ENCODE measurements around the gene STIL.
"Not testable (repeated sequence)": the region's sequence is repeated elsewhere in the genome, so short reads cannot be mapped to it uniquely, and the experiment has no call there.

STIL gene

DNA sequence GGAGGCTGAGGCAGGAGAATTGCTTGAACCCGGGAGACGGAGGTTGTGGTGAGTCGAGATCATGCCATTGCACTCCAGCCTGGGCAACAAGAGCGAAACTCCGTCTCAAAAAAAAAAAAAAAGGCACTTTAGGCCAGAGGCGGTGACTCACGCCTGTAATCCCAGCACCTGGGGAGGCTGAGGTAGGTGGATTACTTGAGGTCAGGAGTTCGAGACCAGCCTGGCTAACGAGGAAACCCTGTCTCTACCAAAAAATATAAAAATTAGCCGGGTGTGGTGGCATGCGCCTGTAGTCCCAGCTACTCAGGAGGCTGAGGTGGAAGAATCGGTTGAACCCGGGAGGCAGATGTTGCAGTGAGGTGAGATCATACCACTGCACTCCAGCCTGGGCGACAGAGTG is 6.0 kb upstream of the STIL start:
- DNase-seq (ENCODE audit: low read depth) = not testable (repeated sequence)

DNA sequence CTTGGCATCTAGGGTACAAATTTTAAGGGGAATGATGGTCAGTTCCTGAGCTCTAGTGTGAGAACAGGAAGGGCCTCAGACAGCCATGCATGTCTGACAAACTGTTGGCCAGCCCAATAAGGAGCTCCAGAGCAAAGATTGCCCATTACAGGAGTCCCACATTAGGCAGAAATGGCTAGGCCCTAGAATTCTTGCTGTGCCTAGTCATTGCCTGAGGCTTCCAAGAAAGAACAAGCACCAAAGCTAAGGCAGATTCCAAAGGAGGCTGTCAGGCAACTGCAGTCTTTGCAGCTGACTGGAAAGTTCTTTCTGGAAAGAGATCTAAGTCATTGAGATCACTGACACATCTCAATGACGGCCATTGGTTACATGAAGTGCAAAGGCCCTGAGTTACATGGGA is 3.9 kb upstream of the STIL start:
- DNase-seq (ENCODE audit: low read depth) = no peak

DNA sequence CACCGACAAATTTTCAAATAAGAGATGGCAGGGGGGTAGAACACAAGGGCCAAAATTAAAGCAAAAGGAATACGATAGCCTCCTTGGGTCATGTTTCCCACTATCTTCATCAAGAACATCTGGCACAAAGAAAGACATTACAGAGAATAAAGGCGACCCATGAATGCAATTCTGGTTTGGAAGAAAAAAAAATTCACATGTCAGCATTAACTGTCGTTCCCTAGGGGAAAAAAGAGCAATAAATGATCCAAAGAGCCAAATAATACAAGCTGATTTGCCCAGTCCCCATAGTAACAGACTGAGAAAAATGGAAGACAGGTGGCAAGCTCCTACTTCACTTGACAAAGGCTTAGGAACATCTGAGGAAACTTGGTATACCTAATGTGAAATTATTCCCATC is 4.5 kb downstream of the STIL start:
- no peak for DNase-seq (ENCODE audit: low read depth)

DNA sequence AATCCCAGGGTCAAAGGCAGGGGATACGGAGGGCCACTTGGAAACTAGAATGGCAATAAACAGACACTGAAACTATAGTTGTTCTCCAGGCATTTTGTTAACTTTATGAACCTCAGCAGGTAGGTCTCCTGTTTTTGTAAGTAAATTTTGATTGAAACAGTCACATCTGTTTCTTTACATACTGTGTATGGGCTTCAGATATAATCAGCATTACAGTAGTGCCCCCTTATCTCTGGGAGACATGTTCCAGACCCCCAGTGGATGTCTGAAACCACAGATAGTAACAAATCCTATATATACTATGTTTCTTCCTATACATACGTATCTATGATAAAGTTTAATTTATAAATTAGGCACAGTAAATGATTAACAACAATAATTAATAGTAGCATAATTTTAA is 11.5 kb downstream of the STIL start:
- no peak for DNase-seq (ENCODE audit: low read depth)

DNA sequence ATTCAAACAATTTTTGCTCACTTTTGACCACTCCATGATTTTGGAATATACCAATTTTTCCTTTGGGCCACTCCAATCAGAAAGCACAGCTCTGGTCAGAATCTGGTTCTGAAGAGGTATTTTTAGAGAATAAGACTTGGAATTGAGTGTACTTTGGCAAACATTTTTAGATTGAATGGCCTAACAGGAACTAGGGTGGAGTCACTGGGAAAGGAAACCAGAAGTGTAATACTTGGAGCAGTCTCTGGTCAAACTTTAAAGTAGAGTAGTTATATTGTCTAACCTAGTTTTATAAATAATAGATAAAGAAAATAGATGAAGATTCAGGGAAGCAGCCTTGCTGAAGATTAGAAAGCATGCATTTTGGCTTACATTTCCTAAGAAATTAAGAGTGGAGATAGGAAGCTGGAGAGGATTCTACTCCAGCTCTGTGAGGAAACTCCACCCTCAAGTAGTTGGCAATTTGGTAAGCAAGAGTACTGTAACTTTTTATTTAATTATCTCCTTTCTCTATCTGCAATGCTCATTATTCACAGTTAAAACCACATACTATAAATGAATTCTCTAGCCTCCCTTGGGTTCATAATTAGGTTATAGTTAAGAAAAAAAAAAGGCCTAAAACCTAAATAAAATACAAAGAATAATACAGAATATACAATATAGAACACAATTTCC is 15.8 kb downstream of the STIL start:
- no peak for DNase-seq (ENCODE audit: low read depth)

DNA sequence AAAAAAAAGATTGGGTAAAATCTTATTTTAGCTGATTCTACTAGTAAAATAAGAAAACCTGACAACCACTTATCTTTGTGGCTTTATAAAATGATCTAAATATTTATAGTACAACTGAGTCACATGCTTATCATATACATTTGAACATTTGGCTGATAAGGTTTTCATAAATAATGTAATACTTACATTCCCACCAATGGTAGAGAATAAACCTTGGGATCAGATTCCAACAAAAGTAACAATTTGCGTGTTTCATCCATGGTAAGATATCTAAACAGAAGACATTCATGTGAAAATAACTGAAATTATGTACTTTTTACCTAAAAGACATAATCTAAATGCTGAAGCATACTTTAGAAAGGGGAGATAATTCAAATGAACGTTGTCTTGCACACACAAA is 18.4 kb downstream of the STIL start:
- no peak for DNase-seq (ENCODE audit: low read depth)

DNA sequence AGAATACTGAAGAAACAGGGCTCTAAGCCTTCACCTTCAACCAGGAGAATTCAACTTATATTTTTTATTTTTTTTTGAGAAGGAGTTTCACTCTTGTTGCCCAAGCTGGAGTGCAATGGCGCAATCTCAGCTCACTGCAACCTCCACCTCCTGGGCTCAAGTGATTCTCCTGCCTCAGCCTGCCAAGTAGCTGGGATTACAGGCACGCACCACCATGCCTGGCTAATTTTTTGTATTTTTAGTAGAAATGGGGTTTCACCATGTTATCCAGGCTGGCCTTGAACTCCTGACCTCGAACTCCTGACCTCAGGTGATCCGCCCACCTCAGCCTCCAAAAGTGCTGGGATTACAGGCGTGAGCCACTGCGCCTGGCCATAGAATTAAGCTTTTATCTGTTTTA is 19.1 kb downstream of the STIL start:
- not testable (repeated sequence) for DNase-seq (ENCODE audit: low read depth)

DNA sequence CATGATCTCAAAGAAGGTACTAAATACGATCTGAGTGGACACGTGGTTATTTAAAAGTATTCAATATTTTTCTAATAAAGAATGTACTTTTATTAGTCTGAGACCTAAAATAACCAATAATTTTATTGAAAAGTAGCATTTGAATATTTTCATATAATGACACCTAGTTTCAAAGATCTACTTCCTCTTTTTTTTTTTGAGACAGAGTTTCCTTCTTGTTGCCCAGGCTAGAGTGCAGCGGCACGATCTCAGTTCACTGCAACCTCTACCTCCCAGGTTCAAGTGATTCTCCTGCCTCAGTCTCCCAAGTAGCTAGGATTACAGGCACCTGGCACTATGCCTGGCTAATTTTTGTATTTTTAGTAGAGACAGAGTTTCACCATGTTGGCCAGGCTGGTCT is 25.8 kb downstream of the STIL start:
- not testable (repeated sequence) for DNase-seq (ENCODE audit: low read depth)

DNA sequence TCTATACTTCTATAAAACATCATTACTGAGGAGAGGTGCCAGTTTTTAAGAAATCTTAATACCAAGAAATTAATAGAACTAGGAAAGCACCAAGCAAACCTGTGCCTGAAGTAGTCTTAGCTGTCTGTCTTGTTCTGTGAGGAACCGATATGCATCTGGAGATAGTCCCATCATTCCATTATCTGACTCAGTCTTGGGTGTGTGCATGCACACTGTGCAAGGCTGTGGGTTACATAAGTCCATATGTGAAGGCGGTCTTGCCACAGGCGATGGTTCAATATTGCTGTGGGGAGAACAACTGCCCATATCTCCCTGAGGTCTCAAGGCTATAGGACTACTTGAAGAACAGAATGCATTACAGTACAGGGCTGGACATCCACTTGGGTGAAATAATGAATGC is 33.8 kb downstream of the STIL start:
- DNase-seq (ENCODE audit: low read depth) = no peak

DNA sequence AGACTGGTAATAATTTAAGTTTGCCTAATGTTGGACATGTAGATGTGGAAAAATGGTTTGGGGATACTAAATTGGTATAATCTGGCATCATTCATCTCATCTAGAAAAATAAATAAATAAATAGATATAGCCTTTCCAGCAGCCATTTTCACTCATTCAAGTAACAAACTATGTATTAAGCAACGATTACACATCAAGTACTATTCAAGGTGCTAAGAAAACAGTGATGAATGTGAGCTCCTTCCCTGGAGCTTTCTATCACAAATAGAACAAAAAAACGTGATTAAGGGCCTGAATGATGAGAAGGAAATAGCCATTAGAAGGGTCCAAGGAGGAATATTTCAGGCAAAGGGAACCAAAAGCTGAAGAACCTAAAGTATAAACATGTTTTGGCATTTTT is 37.1 kb downstream of the STIL start:
- DNase-seq (ENCODE audit: low read depth) = no peak

DNA sequence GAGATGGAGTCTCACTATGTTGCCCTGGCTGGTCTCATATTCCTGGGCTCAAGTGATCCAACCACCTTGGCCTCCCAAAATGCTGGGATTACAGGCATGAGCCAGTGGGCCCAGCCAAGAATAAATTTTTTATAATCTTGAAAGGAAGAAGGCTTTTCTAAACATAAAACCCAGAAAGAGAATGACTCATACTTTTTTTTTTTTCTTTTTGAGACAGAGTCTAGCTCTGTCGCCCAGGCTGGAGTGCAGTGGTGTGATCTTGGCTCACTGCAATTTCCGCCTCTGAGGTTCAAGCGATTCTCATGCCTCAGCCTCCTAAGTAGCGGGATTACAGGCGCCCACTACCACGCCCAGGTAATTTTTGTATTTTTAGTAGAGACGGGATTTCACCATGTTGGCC is 38.1 kb downstream of the STIL start:
- not testable (repeated sequence) for DNase-seq (ENCODE audit: low read depth)

DNA sequence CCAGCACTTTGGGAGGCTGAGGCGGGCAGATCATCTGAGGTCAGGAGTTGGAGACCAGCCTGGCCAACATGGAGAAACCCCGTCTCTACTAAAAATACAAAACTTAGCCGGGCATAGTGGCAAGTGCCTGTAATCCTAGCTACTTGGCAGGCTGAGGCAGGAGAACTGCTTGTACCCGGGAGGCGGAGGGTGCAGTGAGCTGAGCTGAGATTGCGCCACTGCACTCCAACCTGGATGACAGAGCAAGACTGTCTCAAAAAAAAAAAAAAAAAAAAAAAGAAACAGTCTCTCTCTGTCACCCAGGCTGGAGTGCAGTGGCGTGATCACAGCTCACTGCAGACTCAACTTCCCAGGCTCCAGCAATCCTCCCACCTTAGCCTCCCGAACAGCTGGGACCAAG is 48.4 kb downstream of the STIL start:
- not testable (repeated sequence) for DNase-seq (ENCODE audit: low read depth)

DNA sequence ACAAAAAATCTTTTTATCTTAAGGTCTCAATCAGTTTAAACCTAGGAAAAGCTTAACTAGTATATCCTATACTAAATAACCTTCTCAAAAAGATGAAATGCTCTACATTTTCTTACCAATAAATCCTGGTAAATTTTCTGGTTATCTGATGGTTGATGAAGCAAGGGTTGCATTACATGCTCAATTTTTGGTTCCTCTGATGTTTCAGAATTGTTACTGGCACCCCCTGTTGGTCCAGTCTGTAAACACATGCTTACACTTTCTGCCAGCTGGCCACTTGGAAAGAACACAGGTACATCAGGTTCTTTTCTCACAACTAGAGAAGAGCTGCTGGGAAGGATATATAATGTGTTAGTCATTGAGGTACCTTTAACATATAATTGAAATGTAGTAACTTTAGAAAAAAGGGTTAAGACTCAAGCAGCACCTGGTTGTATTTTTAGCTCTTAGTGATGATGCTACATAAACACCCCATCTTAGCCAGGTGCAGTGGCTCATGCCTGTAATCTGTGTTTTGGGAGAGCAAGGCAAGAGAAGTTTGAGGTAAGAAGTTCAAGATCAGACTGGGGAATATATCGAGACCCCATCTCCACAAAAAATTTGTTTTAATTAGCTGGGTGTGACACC is 51.0 kb downstream of the STIL start:
- peak; percentile 22 for DNase-seq (ENCODE audit: low read depth)

DNA sequence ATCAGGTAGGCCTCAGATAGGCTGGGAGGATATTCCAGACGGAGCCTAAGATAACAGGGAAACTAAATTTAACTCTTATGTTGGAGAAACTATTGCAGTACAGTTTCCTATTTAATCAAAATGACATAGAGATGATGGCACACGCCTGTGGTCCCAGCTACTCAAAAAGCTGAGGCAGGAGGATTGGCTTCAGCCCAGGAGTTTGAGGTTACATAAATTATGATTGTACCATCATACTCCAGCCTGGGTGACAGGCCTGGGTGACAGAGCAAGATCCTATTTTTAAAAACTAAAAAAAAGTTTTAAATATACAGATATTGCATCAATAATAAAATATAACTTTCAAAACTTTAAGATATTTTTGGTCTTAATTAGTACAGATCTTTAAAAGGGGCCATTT is 56.7 kb downstream of the STIL start:
- no peak for DNase-seq (ENCODE audit: low read depth)

DNA sequence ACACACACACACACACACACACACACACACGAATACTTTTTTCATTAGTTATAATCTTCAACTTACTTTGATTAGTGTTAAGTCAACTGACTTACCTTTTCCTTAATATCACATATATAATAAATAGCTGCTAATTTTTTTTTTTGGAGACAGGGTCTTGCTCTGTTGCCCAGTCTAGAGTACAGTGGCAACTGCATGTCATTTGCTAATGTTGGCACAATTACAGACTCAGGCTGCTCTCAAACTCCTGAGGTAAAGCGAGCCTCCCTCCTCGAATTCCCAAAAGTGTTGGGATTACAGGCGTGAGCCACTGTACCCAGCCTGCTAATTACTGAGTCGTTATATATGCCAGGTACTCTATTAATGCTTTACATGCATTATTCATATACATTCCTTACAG is 61.2 kb downstream of the STIL start:
- no peak for DNase-seq (ENCODE audit: low read depth)

DNA sequence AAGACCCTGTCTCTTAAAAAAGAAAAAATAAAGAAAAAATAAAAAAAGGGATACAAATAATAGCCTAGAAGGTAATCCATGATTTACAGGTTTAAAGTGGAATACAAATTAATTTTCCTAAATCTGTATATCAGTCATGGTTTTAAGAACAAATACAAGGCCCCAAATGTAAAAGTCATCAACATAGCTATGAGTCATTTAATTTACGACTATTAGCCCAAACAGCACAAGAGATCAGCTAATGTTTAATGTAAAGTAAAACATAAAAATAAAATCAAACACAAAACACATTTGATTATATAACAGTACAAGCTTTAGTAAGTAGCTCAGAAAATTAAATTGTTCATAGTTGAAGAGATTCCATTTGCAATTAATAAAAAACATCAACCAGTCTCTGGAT is 61.6 kb downstream of the STIL start:
- no peak for DNase-seq (ENCODE audit: low read depth)

DNA sequence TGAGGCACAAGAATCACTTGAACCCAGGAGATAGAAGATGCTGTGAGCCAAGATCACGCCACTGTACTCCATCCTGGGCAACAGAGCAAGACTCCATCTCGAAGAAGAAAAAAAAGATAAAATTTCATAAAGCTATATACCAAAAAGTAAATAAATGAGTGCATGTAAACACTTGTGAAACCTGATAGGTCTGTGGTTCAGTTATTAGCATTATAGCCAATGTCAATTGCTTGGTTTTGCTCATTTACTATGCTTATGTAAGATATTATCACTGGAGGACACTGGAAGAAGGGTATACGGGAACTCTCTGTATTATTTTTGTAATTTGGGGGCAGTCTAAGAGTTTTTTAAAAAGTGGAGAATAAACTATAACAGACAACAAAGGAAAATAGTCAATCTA is 64.2 kb downstream of the STIL start:
- no peak for DNase-seq (ENCODE audit: low read depth)

DNA sequence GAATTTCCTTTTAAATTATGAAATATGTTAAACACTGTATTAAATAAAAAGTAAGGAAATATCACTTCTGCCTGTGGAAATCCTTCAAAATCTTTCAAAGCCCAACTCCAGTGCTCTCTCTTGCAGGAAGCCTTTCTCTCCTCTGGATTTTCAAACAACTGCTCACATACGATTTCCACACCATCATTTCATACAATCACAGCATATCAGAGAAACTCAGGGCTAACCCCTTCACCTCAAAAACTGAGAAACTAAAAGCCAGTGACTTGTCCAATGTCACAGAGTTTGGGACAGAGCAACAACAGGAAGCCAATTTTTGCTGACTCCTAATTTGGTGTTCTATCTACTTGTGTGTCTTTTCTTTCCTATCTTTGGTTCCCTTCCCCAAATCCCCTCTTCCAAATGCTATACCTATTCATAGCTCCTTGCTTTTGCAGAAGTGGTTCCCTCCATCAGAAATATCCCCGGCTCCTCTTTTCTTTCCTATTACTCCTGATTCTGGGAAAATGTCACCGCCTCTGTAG is 69.5 kb downstream of the STIL start:
- no peak for DNase-seq (ENCODE audit: low read depth)

DNA sequence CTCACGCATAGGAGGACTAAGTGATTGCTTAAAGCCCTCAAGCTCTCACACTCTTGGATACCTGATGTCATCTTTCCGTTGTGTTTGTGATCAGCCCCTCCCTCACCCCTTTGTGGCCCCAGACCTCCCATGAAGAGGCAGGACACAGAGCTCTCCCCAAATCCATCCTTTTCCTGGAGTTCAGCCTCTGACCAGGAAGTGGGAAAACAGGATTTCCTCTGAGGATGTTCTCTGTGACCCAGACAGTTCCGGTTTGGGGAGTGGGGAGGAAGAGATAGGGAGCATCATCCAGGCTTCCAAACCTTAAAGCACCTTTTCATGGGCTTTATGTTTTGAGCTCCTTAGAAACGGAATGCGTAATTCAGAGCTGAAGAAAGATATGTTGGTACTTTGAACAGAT is 70.0 kb downstream of the STIL start:
- no peak for DNase-seq (ENCODE audit: low read depth)

DNA sequence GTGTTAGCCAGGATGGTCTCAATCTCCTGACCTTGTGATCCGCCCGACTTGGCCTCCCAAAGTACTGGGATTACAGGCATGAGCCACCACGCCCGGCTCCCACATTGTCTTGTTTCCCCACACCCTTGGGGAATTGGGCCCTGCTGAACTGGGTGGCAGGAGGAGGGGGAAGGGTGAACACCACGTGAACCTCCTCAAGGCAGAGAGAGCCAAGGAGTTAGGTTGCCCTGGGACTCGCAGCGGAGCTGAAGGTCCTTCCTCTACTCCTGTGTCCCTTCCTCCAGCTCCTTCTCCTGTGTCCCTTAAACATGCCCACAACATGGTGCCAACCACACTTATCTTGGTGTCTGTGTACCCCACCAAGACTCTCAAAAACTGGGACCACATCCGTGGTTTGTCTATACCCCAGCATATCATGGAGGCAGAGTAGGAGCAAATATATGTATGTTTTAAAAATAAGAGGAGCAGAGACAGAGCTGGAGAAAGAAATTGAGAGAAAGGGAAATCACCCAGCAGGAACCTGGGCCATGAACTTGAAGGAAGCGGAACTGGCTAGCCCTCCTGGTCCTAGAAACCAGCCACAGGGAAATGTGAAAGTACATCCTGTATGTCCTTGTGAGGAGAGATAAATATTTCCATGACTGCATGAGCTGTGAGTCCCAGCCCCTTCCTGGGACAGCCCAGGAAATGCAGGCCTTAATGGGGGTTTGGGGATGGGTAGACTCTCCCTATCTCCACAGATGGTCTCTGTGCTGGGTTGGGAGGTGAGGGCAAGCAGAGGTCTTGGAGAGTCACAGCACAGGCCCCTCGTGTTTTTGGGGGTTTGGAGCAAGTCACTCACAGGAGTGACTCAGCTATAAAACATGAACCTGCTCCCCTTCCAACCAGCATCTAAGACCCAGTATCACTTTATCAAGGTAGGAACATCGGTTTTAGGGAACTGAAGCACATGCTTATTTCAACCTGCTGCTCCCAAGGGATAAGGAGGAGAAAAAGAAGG is 72.5 kb downstream of the STIL start:
- DNase-seq (ENCODE audit: low read depth) = no peak

DNA sequence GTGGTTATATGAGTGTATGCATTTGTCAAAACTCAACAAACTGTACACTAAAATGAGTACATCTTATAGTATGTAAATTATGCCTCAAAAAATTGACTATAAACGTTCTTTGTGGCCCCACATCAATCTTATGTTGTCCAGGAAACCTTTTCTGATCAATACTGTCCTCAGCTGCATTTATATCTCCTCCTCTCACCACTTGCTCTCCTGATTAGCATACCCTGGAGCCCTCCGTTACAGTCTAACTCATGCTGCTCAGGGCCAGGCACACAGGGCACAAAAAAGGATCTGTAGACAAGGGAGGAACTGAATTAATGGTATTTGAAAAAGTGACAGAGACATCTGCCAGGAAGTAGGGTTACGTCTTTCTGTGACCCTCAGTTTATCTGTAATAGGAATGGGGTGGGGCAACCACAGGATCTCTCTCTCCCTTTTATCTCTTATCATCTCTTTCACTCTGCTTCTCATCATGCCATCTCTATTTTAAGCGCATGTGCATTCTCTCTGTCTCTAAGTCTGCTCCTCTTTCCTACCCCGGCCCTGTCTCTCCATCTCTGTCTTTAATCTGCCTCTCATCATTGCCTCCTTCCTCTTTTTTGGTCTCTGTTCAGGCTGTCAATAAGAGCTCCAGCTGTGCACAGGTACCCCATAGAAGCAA is 74.9 kb downstream of the STIL start:
- no peak for DNase-seq (ENCODE audit: low read depth)

DNA sequence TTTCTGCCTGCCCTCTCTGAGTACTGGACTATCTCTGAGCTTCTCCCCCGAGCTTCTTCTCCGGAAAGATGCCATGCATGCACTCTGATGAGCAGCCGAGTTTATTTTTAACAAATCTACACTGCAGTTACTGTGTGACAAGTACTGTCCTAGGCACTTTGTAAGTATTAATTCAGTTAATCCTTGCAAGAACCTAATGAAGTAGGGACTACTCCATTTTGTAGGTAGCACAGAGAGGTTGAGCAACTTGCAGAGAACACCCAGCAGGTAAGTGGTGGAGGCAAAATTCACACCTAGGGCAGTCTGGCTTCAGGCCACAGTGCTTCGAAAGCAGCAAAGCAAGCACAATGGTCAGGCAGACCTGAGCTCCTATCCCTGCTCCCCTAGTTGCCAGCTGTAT is 78.1 kb downstream of the STIL start:
- DNase-seq (ENCODE audit: low read depth) = no peak

Measured in activated T-cell treated with anti-CD3 and anti-CD28 coated beads for 48 hours (primary cell).